Measurements from ENCODE around the gene LRRC27. TPM values are rescaled to one million over a fixed set of nuclear protein-coding genes. Genes with fewer than 3 reads are reported as not detected.

LRRC27 gene
- total and polyA plus RNA-seq, 2 of the 4 experiments (the other 2 are of a cell fraction): 3.8 to 5.3 TPM

GRCh38 chr10:132293813-132294520 lies 38.0 kb upstream of the LRRC27 start:
- Histone ChIP-seq H3K36me3 (ENCODE audit: control insufficient read depth, insufficient read depth, low read length) (no peaks in the 10 kb centered on the region), H3K56ac (ENCODE audit: extremely low read depth, insufficient read depth, low read length) (no peak overlapping the region), H2BK15ac (ENCODE audit: low read depth, low read length) (no peak overlapping the region), H3K4me2 (ENCODE audit: low read depth, low read length) (no peak overlapping the region), H3K18ac (ENCODE audit: low read depth, low read length) (no peak overlapping the region), H3K27me3 (ENCODE audit: control insufficient read depth, insufficient read depth, low read length) (peaks cover 8% of the 10 kb centered on the region; the same call in 1 of the 2 replicates), H2BK20ac (ENCODE audit: low read depth, low read length) (no peak overlapping the region), H3K4ac (ENCODE audit: low read depth, low read length) (no peak overlapping the region), H4K8ac (ENCODE audit: low read depth in 2 of 2, low read length in 2 of 2) (no peak overlapping the region), H3K23ac (ENCODE audit: low read depth, low read length) (no peak overlapping the region), H4K20me1 (ENCODE audit: insufficient read depth, low read length) (no peaks in the 10 kb centered on the region), H3K14ac (replicated peaks; ENCODE audit: low read depth, low read length) (no peak overlapping the region), H2AK5ac (ENCODE audit: low read depth, low read length) (no peak overlapping the region), H2AK9ac (replicated peaks; ENCODE audit: low read depth, low read length, poor library complexity) (no peak overlapping the region), H2BK5ac (ENCODE audit: low read depth, low read length, poor library complexity, severe bottlenecking) (no peak overlapping the region), H2AFZ (replicated peaks; ENCODE audit: low read length, poor library complexity) (no peak overlapping the region), H3K9me1 (ENCODE audit: insufficient read depth, low read length) (no peaks in the 10 kb centered on the region), H4K5ac (ENCODE audit: low read depth, low read length) (no peak overlapping the region), H3K9ac (ENCODE audit: low read depth, low read length) (no peak overlapping the region), H3K9me3 (ENCODE audit: control insufficient read depth, insufficient read depth, low read length) (no peaks in the 10 kb centered on the region), H3K4me1 (ENCODE audit: control insufficient read depth, insufficient read depth, low read length) (no peaks in the 10 kb centered on the region), H3K79me1 (ENCODE audit: low read depth in 1 of 2, low read length in 2 of 2) (no peaks in the 10 kb centered on the region), H2BK120ac (ENCODE audit: low read depth, low read length) (no peak overlapping the region), H3K4me3 (ENCODE audit: insufficient read depth, low read depth, low read length) (no peak overlapping the region), H4K91ac (ENCODE audit: insufficient read depth, low read depth, low read length) (no peak overlapping the region), H3K27ac (ENCODE audit: insufficient read depth, low read length) (no peak overlapping the region)
- ATAC-seq (ENCODE audit: low read depth): no peak
- DNase-seq: no peak
- intact Hi-C loops (cut with micrococcal nuclease): no loop called here
- dilution Hi-C loops (cut with HindIII; ENCODE audit: low sequenced_read_pairs, unreplicated experiment): no loop called here
- BruUV-seq (replicated peaks): no TSS peak
- ChIA-PET POLR2A (ENCODE audit: unreplicated experiment) (no interaction called here), CTCF (no interaction called here)
- 76% methylated on average over 14 of the region's 25 CpGs; no CpG with 5 or more reads in 1 of the 2 experiments for WGBS, 2 experiments (ENCODE audit: extremely low coverage in 2 of 2, insufficient read length in 1 of 2)
- in situ Hi-C loops (cut with MboI; ENCODE audit: low sequenced_read_pairs): no loop called here
- TF ChIP-seq BHLHE40 (IDR thresholded peaks at IDR 0.05; ENCODE audit: low read depth, low read length): no peak
- TF ChIP-seq FOS (IDR thresholded peaks at IDR 0.05; ENCODE audit: low read depth, low read length): no peak
- no peak for TF ChIP-seq USF2 (IDR thresholded peaks at IDR 0.05; ENCODE audit: low read depth, low read length)
- TF ChIP-seq RCOR1 (IDR thresholded peaks at IDR 0.05; ENCODE audit: insufficient replicate concordance, low read length): no peak
- TF ChIP-seq MAFK (IDR thresholded peaks at IDR 0.05; ENCODE audit: low read depth, low read length): no peak
- TF ChIP-seq CEBPB (IDR thresholded peaks at IDR 0.05; ENCODE audit: low read depth, low read length): no peak
- TF ChIP-seq MAZ (IDR thresholded peaks at IDR 0.05; ENCODE audit: borderline replicate concordance, low read depth, low read length): no peak
- no peak for TF ChIP-seq NFE2L2 (IDR thresholded peaks at IDR 0.05; ENCODE audit: low read depth, low read length)
- no peak for TF ChIP-seq ELK1 (IDR thresholded peaks at IDR 0.05; ENCODE audit: borderline replicate concordance, low read depth, low read length)
- TF ChIP-seq RFX5 (IDR thresholded peaks at IDR 0.05; ENCODE audit: low read depth, low read length): no peak
- TF ChIP-seq MXI1 (IDR thresholded peaks at IDR 0.05; ENCODE audit: borderline replicate concordance, low read depth, low read length): no peak
- no peak for TF ChIP-seq CHD1 (IDR thresholded peaks at IDR 0.05; ENCODE audit: low read depth, low read length)
